ENCODE results near the gene CD7. TPM values are rescaled to one million over a fixed set of nuclear protein-coding genes. Genes with fewer than 3 reads are reported as not detected.
A peak's percentile ranks its signal among the peaks of the same experiment; 100 is the strongest.

Gene CD7
- total RNA-seq, 1 donor from 2014 or later = 0.80 TPM

- no peak for ATAC-seq
Observed at GRCh38 chr17:82328141-82328993, 11.0 kb upstream of the CD7 start.

- no peak for ATAC-seq
Observed at GRCh38 chr17:82327757-82328140, 10.3 kb upstream of the CD7 start.

GRCh38 chr17:82327289-82327688, 9.9 kb upstream of the CD7 start:
- ATAC-seq = no peak

- ATAC-seq = no peak
Observed at GRCh38 chr17:82325286-82326180, 8.1 kb upstream of the CD7 start.

- ATAC-seq = peak; percentile 23
Observed at GRCh38 chr17:82324566-82325285, 7.3 kb upstream of the CD7 start.

- ATAC-seq = no peak
Observed at GRCh38 chr17:82323514-82324234, 6.3 kb upstream of the CD7 start.

- ATAC-seq = no peak
Observed at GRCh38 chr17:82322526-82323453, 5.4 kb upstream of the CD7 start.

GRCh38 chr17:82321947-82322466, 4.6 kb upstream of the CD7 start:
- ATAC-seq = no peak

GRCh38 chr17:82320956-82321927, 3.8 kb upstream of the CD7 start:
- ATAC-seq = peak; percentile 35

GRCh38 chr17:82320140-82320840, 2.9 kb upstream of the CD7 start:
- no peak for ATAC-seq

GRCh38 chr17:82319619-82320062, 2.2 kb upstream of the CD7 start:
- ATAC-seq = no peak

GRCh38 chr17:82318772-82319606, 1.6 kb upstream of the CD7 start:
- ATAC-seq = no peak

GRCh38 chr17:82318169-82318498, 726 bp upstream of the CD7 start:
- ATAC-seq = no peak

- ATAC-seq = no peak
Observed at GRCh38 chr17:82316651-82317393, 586 bp downstream of the CD7 start.

- ATAC-seq = peak; percentile 7
Observed at GRCh38 chr17:82315703-82316358, 1.6 kb downstream of the CD7 start.

GRCh38 chr17:82314727-82315605, 2.4 kb downstream of the CD7 start:
- ATAC-seq = peak; percentile 3
